Upper lobe of left lung (tissue), 4 donors: ENCODE results near the gene CPEB3.

Source experiments
- EP300 ChIP-seq, 4 donors: sonication (generic); formaldehyde crosslinking; IDR thresholded peaks; one replicate each; pipeline ENCODE4 v1.5.1; 2017; ENCODE audit warnings: antibody characterized with exemption in 4 of 4, control low read depth in 2 of 4
- POLR2A ChIP-seq, 4 donors: fragments of 450-650 bp; IDR thresholded peaks; one replicate each; pipeline ENCODE4 v1.5.1; 2016 to 2017; ENCODE audit warnings: antibody characterized with exemption in 4 of 4, mild to moderate bottlenecking in 2 of 4
- POLR2AphosphoS5 ChIP-seq, 2 donors: sonication (generic); formaldehyde crosslinking; IDR thresholded peaks; one replicate each; pipeline ENCODE4 v1.5.1; 2017; ENCODE audit warnings: antibody characterized with exemption in 2 of 2
- TF ChIP-seq, protein P1 (sequence below), 6 experiments: fragments of 450-650 bp in 4 of 6; fragments of 200-600 bp in 2 of 6; sonication (generic) in 2 of 6; IDR thresholded peaks; one replicate each; pipeline ENCODE4 v1.5.1; 2016 to 2019; ENCODE audit warnings: antibody characterized with exemption in 6 of 6

DNA sequence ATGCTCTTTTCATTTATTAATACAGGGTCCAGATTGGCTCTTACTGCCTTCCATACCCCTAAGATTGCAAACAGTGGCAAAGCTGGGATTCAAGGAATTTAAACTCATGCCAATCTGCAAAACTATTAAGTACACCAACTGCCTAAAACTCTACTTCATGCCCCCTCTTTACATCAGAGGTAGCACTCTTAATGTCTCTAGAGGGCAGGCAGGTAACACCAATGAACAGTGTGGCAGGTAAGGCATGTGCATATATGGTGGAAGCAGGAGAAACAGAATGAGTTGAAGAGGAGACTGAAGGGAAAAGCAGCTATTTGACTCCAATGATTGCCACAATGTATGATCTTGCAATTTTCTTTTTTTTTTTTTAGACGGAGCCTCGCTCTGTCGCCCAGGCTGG lies 210.6 kb downstream of the CPEB3 start:
- no peak for TF ChIP-seq POLR2A (IDR thresholded peaks at IDR 0.05)
- no peak for TF ChIP-seq EP300 (IDR thresholded peaks at IDR 0.05)
- TF ChIP-seq, protein P1, sequence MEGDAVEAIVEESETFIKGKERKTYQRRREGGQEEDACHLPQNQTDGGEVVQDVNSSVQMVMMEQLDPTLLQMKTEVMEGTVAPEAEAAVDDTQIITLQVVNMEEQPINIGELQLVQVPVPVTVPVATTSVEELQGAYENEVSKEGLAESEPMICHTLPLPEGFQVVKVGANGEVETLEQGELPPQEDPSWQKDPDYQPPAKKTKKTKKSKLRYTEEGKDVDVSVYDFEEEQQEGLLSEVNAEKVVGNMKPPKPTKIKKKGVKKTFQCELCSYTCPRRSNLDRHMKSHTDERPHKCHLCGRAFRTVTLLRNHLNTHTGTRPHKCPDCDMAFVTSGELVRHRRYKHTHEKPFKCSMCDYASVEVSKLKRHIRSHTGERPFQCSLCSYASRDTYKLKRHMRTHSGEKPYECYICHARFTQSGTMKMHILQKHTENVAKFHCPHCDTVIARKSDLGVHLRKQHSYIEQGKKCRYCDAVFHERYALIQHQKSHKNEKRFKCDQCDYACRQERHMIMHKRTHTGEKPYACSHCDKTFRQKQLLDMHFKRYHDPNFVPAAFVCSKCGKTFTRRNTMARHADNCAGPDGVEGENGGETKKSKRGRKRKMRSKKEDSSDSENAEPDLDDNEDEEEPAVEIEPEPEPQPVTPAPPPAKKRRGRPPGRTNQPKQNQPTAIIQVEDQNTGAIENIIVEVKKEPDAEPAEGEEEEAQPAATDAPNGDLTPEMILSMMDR (IDR thresholded peaks at IDR 0.05), result no peak
- TF ChIP-seq POLR2AphosphoS5 (IDR thresholded peaks at IDR 0.05), result no peak
